Gastrocnemius medialis (tissue), 4 donors: Measurements from ENCODE around the gene PTPN4.

ENCODE experiments used
- CTCF ChIP-seq, 5 experiments: fragments of 450-650 bp in 3 of 5; fragments of 200-600 bp in 2 of 5; sonication (generic) in 2 of 5; IDR thresholded peaks in 4 of 5; conservative IDR thresholded peaks in 1 of 5; 1 replicate in 4 of 5; 2 replicates in 1 of 5; pipeline ENCODE4 v1.5.1; 2016 to 2019; ENCODE audit warnings: antibody characterized with exemption in 5 of 5, mild to moderate bottlenecking in 3 of 5, moderate library complexity in 3 of 5
- POLR2A ChIP-seq, 2 donors: fragments of 450-650 bp; IDR thresholded peaks; one replicate each; pipeline ENCODE4 v1.6.1; 2017; ENCODE audit warnings: antibody characterized with exemption in 2 of 2, mild to moderate bottlenecking in 2 of 2, moderate library complexity in 2 of 2

- TF ChIP-seq CTCF (IDR thresholded peaks at IDR 0.05 in 4 of 5, conservative IDR thresholded peaks at IDR 0.05 in 1 of 5) (no peak), POLR2A (IDR thresholded peaks at IDR 0.05) (no peak)
Measured at GRCh38 chr2:119741868-119742267, 17.9 kb upstream of the PTPN4 start.
